ENCODE measurements around the gene POMGNT1. TPM values are rescaled to one million over a fixed set of nuclear protein-coding genes. Genes with fewer than 3 reads are reported as not detected.
A peak's percentile ranks its signal among the peaks of the same experiment; 100 is the strongest.

The POMGNT1 gene
- total RNA-seq, 2 experiments from 2014 or later: 21.1 to 29.0 TPM

GRCh38 chr1:46188295-46189030 is 9.8 kb downstream of the POMGNT1 start:
- no peaks in the 10 kb centered on the region for H3K27me3 Mint-ChIP-seq
- no peak for TF ChIP-seq CTCF (IDR thresholded peaks at IDR 0.05)
- H3K4me3 Mint-ChIP-seq: no peak overlapping the region
- DNase-seq (no peak), ATAC-seq (ENCODE audit: poor library complexity) (no peak)
- Histone ChIP-seq H3K36me3 (ENCODE audit: insufficient read depth, low read length) (peaks cover 48% of the 10 kb centered on the region), H3K27ac (ENCODE audit: low read depth in 1 of 2, low read length in 2 of 2) (no peak overlapping the region), H3K4me3 (ENCODE audit: low read length) (no peak overlapping the region), H3K4me1 (ENCODE audit: insufficient read depth, low read length) (peaks cover 6% of the 10 kb centered on the region), H3K27me3 (ENCODE audit: control insufficient read depth in 1 of 2, insufficient read depth in 2 of 2, low read length in 2 of 2) (no peaks in the 10 kb centered on the region), H3K9me3 (ENCODE audit: control insufficient read depth in 1 of 2, insufficient read depth in 1 of 2, low read length in 2 of 2) (no peaks in the 10 kb centered on the region)
- H3K4me1 Mint-ChIP-seq (ENCODE audit: low read depth): peaks cover 11% of the 10 kb centered on the region
- peaks cover 49% of the 10 kb centered on the region for H3K36me3 Mint-ChIP-seq (ENCODE audit: low read depth)
- POLR2A ChIA-PET: no interaction called here
- intact Hi-C loops (cut with DNase I, micrococcal nuclease): no loop called here
- H3K9me3 Mint-ChIP-seq: no peaks in the 10 kb centered on the region
- H3K27ac Mint-ChIP-seq: peak overlapping the region; percentile 37
- CTCF ChIA-PET: no interaction called here

- no peak for TF ChIP-seq CTCF (IDR thresholded peaks at IDR 0.05)
- CTCF ChIA-PET: no interaction called here
- POLR2A ChIA-PET: no interaction called here
- peaks cover 6% of the 10 kb centered on the region for H3K4me1 ChIP-seq (ENCODE audit: insufficient read depth, low read length)
- H3K27me3 ChIP-seq (ENCODE audit: control insufficient read depth in 1 of 2, insufficient read depth in 2 of 2, low read length in 2 of 2): no peaks in the 10 kb centered on the region
- no peaks in the 10 kb centered on the region for H3K9me3 Mint-ChIP-seq
- no peak overlapping the region for H3K4me3 Mint-ChIP-seq
- H3K4me1 Mint-ChIP-seq (ENCODE audit: low read depth): peaks cover 11% of the 10 kb centered on the region
- peak overlapping the region; percentile 37 for H3K27ac Mint-ChIP-seq
- no peaks in the 10 kb centered on the region for H3K9me3 ChIP-seq (ENCODE audit: control insufficient read depth in 1 of 2, insufficient read depth in 1 of 2, low read length in 2 of 2)
- peaks cover 38% of the 10 kb centered on the region for H3K36me3 Mint-ChIP-seq (ENCODE audit: low read depth)
- no peak for ATAC-seq (ENCODE audit: poor library complexity)
- no peaks in the 10 kb centered on the region for H3K27me3 Mint-ChIP-seq
- H3K27ac ChIP-seq (ENCODE audit: low read depth in 1 of 2, low read length in 2 of 2): no peak overlapping the region
- H3K4me3 ChIP-seq (ENCODE audit: low read length): no peak overlapping the region
- intact Hi-C loops (cut with DNase I, micrococcal nuclease): no loop called here
- H3K36me3 ChIP-seq (ENCODE audit: insufficient read depth, low read length): peaks cover 36% of the 10 kb centered on the region
- DNase-seq: no peak
Measured at GRCh38 chr1:46187106-46187869, 10.9 kb downstream of the POMGNT1 start.

- Histone ChIP-seq H3K27ac (ENCODE audit: low read depth in 1 of 2, low read length in 2 of 2) (no peak overlapping the region), H3K9me3 (ENCODE audit: control insufficient read depth in 1 of 2, insufficient read depth in 1 of 2, low read length in 2 of 2) (no peaks in the 10 kb centered on the region), H3K27me3 (ENCODE audit: control insufficient read depth in 1 of 2, insufficient read depth in 2 of 2, low read length in 2 of 2) (no peaks in the 10 kb centered on the region), H3K4me1 (ENCODE audit: insufficient read depth, low read length) (peaks cover 6% of the 10 kb centered on the region), H3K36me3 (ENCODE audit: insufficient read depth, low read length) (peaks cover 27% of the 10 kb centered on the region), H3K4me3 (ENCODE audit: low read length) (no peak overlapping the region)
- DNase-seq (no peak), ATAC-seq (ENCODE audit: poor library complexity) (no peak)
- intact Hi-C loops (cut with DNase I, micrococcal nuclease): no loop called here
- H3K4me1 Mint-ChIP-seq (ENCODE audit: low read depth): peaks cover 11% of the 10 kb centered on the region
- H3K36me3 Mint-ChIP-seq (ENCODE audit: low read depth): peaks cover 26% of the 10 kb centered on the region
- H3K4me3 Mint-ChIP-seq: no peak overlapping the region
- POLR2A ChIA-PET: no interaction called here
- H3K27ac Mint-ChIP-seq: peak overlapping the region; percentile 27
- no peak for TF ChIP-seq CTCF (IDR thresholded peaks at IDR 0.05)
- no peaks in the 10 kb centered on the region for H3K9me3 Mint-ChIP-seq
- CTCF ChIA-PET: no interaction called here
- H3K27me3 Mint-ChIP-seq: no peaks in the 10 kb centered on the region
Measured at GRCh38 chr1:46186076-46186475, 12.2 kb downstream of the POMGNT1 start.

All from CD4-positive, alpha-beta T cell (primary cell).